ENCODE measurements around the gene CACNB3.

Gene CACNB3

GRCh38 chr12:48817873-48818830 lies at the start of gene CACNB3:
CACNB3 (plus strand) TSS chr12:48818496; CDS start chr12:48818930, 434 bp downstream.
- DNase-seq = peak; percentile 74

GRCh38 chr12:48768736-48769135 lies 49.6 kb upstream of the CACNB3 start:
- DNase-seq = no peak

DNA sequence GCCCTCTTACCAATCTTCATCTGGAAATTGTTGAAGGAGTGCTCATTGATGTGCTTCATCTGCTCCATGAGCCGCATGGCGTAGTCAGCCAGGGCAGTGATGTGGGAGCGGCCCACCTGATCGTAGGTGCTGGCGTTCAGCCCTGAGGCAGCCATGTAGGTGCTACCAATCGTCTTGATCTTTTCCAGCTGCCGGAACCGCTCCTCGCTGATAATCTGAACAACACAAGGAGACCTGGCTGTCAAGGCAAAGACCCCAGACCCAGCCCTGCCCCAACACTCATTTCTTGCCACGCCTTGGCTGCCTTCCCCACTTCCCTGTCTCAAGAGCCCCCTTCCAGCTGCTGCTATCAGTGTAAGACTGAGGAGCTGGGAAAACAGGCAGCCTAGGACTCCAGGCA lies 47.5 kb upstream of the CACNB3 start:
- DNase-seq = no peak

- DNase-seq = no peak
Observed at GRCh38 chr12:48771588-48772112, 46.6 kb upstream of the CACNB3 start.

DNA sequence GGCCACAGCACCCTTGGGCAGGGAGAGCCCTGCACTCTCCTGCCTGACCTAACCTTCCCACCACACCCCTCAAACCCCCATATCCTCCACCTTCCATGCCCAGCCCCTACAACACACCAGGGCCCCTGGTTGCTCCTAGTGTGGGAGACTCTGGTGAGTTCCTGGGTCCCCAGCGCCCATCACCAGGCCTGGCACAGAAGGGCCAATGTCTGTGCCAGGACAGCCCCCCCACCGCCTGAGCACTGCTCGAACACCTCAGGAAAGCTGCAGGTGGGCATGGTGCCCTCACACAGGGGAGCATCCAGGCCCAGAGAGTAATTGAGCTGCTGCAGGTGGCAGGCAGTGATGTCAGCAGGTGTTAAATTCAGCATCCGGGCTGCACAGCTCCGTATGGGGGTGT lies 44.6 kb upstream of the CACNB3 start:
- no peak for DNase-seq

DNA sequence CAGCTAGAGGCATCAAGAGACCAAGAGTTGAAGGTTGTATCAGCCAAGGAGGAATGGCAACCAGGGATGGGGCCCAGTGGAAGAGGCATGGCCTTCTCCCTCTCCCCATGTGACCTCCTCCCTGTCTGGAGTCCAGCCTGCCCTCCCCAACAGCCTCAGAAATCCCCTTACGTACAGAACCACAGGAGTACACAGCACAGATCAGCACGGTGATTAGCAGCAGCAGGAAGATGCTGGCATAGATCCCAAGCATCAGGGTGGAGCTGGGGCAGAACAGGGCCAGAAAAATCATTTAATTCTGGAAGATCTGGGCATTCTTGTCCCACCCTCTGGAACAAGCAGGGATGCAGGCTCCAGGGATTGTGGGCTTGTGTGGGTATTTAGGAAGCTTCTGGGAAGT lies 43.8 kb upstream of the CACNB3 start:
- DNase-seq = no peak

GRCh38 chr12:48775299-48775698 lies 43.0 kb upstream of the CACNB3 start:
- DNase-seq = no peak

DNA sequence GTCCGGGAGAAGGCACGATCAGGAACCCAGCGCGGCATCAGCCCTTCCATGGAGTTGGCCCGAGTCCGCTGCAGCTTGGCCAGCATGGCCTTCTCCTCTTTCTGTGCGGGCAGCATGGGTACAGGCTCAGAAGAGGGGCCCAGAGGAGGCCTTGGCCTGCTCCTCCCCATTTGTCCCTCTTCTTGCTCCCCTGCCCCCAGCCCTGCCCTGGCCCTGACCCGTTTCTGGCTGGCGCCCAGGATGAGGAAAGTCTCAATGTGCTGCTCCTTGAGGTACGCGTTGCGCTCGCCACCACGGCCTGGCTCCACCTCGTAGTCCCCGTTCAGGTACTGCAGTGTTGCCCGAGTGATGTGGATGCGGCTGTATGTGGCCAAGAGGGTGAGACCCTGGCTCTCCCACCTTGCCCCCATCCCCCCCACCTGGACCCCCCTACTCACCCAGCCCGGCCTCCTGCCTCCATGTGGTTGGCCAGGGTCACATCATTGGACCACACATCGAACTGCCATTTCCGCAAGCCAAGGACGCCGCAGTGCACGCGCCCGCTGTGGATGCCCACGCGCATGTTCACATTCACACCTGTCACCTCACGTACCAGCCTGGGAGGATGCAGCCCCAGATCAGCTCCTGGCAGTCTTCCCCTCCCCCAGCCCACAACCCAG lies 42.2 kb upstream of the CACNB3 start:
- no peak for DNase-seq

DNA sequence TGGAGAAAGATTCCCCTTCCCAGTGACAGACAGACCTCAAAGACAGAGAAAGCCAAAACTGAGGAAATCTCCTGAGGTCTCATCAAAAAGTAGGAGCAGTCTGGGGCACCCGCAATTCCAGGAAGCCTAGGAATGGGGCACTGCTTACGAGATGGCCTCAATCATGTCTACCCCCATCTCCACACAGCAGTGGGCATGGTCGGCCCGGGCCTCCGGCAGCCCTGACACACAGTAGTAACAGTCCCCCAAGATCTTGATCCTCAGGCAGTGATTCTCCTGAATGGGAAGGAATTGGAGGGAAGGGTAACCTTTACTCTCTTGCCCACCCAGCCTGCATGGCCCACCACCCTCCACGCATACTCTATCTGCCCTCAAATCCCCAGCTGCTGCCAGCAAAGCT lies 41.3 kb upstream of the CACNB3 start:
- no peak for DNase-seq

DNA sequence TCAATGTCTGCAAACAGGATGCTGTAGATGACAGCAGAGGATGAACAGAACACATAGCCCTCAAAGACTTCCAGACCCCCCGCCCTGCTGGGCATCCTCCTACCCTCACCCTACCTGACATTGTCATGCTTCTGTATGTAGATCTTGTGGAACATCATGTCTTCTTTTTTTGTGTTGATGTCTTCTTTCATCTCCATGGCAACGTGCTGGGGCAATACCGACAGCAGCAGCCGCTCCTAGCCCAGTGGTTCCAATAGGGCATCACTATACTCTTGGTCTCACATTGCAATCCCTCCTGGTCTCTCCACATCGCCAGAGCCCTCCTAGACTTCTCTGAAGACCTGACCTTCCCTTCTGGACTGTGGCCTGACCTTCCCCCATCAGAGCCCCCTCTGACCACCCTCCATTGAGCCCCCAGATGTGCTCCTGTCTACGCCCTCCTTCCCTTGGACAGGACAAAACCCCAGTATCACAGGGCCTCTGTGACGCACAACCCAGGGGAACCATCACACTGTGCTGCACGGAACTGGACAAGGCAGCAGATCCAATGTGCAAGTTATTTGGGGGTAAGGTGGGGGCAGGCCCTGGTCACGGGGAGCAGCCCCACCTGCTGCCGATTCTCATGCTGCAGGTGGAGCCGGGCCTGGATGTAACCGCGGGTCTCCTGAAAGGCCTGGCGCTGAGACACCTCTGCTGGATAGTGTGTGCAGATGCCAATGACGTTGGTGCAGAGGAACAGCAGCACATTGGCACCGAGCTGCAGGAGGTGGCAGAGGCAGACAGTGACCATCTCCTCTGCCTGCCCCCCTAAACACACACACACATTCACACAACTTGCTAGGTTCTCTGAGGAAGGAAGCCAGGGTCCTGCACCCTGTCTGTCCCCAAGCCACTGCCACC lies 40.5 kb upstream of the CACNB3 start:
- DNase-seq = no peak

DNA sequence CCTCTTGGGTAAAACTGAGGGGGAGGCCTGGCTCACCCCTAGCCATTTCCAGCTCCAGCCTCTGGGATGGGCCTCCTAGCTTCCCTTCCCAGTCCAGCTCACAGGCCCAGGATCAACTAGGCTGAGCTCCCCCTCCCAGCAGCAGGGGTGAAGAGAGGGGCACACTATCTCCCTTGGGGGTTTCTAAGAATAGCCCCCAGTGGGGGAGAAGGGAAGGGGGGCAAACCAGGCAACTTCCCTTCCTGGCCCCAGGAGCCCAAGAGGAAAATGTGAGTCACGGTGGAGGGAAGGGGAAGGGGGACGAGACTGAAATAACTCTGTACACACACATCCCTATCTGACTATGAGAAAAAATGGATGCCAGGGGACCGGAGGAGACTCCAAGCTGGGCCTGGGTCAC lies 38.4 kb upstream of the CACNB3 start:
- DNase-seq = no peak

GRCh38 chr12:48780381-48781025 lies 37.8 kb upstream of the CACNB3 start:
- no peak for DNase-seq

DNA sequence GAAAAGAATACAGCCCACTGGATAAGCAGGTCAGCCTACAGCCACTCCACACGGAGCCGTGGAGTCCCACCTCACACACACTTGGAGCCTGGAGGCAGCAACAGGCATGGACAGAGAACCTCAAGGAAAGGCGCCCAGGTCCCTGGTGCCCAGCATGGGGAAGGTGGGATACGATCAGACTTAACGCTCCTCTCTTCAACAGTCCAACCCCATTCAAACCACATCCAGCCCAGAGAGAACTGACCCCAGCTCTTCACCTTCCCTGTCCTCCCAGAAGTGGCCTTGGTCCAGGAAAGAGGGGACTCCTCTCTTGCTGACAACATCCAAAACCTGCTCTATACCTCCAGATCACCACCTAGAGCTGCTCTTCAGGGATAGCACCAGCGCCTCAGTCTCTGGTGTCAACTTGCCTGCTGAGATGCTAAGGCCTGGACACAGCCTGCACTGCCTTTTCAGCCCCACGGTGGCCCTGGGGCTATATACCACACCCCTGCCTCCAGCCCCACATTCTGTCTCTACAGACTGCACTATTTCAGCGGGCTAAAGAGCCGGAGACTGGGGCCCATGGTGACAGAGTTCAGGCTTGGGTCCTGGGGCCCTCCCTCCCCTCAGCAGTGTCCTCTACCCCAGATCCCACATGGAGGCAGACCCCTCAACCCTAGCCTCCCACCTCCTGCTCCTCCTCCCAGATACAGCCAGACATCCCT lies 36.4 kb upstream of the CACNB3 start:
- no peak for DNase-seq

- no peak for DNase-seq
Observed at GRCh38 chr12:48782457-48783395, 35.6 kb upstream of the CACNB3 start.

DNA sequence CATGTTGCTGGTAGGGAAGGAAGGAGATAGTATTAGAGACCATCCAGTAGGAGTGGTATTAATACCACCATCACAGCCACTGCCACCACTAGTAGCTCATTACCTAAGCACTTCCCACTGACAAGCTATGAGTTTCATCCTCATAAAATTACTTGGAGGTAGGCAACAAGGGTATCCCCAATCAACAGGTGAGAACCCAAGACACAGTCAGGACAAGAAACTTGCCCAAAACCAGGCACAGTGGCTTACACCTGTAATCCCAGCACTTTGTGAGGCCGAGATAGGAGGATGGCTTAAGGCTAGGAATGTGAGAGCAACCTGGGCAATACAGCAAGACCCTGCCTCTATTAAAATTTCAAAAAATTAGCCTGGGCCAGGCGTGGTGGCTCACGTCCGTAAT lies 34.9 kb upstream of the CACNB3 start:
- no peak for DNase-seq

- no peak for DNase-seq
Observed at GRCh38 chr12:48786591-48787544, 31.4 kb upstream of the CACNB3 start.

GRCh38 chr12:48787791-48788523 lies 30.3 kb upstream of the CACNB3 start:
- DNase-seq = no peak

- DNase-seq = no peak
Observed at GRCh38 chr12:48788524-48788853, 29.8 kb upstream of the CACNB3 start.
